ENCODE measurements around the gene PRPH. TPM values are rescaled to one million over a fixed set of nuclear protein-coding genes. Genes with fewer than 3 reads are reported as not detected.

PRPH gene
- total and polyA plus RNA-seq, 9 of the 15 experiments (the other 6 are each of a cell fraction or from before 2014, with no cell fraction given), result 0.27 to 1.9 (median 1.3) TPM; not detected in 1

DNA sequence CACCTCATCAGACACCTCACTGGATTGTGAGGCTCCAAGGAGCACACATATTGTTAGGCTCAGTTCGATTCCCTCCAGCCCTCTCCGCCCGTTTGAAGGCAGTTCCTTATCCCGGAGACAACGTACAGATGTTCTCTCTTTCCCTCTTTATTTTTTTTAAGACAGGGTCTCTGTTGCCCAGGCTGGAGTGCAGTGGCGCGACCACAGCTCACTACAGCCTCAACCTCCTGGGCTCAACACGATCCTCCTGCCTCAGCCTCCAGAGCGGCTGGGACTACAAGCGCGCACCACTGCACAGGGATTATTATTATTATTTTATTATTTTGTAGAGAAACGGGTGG lies 27.4 kb downstream of the PRPH start (continued):
- no peak for TF ChIP-seq MGA (IDR thresholded peaks at IDR 0.05)
- 0 out of 4 replicates have a peak, but pooled peaks of 1 of the 2 experiments have one; percentile 10 for TF ChIP-seq MLX (CRISPR knock-in tag; conservative IDR thresholded peaks at IDR 0.05)
- TF ChIP-seq MED1 (CRISPR knock-in tag; IDR thresholded peaks at IDR 0.05; ENCODE audit: borderline replicate concordance), result no peak
- TF ChIP-seq, protein P1, sequence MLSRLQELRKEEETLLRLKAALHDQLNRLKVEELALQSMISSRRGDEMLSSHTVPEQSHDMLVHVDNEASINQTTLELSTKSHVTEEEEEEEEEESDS (CRISPR knock-in tag; IDR thresholded peaks at IDR 0.05), result no peak
- no peak for TF ChIP-seq CHD4 (IDR thresholded peaks at IDR 0.05; ENCODE audit: insufficient read depth, insufficient replicate concordance, low read depth, low read length, poor library complexity, severe bottlenecking)
- TF ChIP-seq ZNF655 (CRISPR knock-in tag; IDR thresholded peaks at IDR 0.05), result no peak
- no peak for TF ChIP-seq CEBPG (CRISPR knock-in tag; IDR thresholded peaks at IDR 0.05)
- no peak for TF ChIP-seq CEBPG (tag; conservative IDR thresholded peaks at IDR 0.05 in 1 of 2, IDR thresholded peaks at IDR 0.05 in 1 of 2)
- TF ChIP-seq, protein P2, sequence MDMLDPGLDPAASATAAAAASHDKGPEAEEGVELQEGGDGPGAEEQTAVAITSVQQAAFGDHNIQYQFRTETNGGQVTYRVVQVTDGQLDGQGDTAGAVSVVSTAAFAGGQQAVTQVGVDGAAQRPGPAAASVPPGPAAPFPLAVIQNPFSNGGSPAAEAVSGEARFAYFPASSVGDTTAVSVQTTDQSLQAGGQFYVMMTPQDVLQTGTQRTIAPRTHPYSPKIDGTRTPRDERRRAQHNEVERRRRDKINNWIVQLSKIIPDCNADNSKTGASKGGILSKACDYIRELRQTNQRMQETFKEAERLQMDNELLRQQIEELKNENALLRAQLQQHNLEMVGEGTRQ (CRISPR knock-in tag; IDR thresholded peaks at IDR 0.05), result no peak
- TF ChIP-seq TCF7L2 (IDR thresholded peaks at IDR 0.05; ENCODE audit: low read depth, low read length), result no peak
- no peak for TF ChIP-seq PHB2 (IDR thresholded peaks at IDR 0.05; ENCODE audit: low read depth)
- TF ChIP-seq MEIS2 (IDR thresholded peaks at IDR 0.05; ENCODE audit: partially characterized antibody), result no peak
- no peak for TF ChIP-seq MBD2 (IDR thresholded peaks at IDR 0.05; ENCODE audit: borderline replicate concordance, low read depth)
- TF ChIP-seq BCOR (IDR thresholded peaks at IDR 0.05), result peak; percentile 81; the same call in 1 of the 2 replicates
- TF ChIP-seq ZNF184 (CRISPR knock-in tag; IDR thresholded peaks at IDR 0.05), result no peak

Measured in K562 (cell line).